Measurements from ENCODE around the gene DXO.

GRCh38 chr6:31972709-31973350 is 892 bp upstream of the DXO start:
- TF ChIP-seq, protein P1, sequence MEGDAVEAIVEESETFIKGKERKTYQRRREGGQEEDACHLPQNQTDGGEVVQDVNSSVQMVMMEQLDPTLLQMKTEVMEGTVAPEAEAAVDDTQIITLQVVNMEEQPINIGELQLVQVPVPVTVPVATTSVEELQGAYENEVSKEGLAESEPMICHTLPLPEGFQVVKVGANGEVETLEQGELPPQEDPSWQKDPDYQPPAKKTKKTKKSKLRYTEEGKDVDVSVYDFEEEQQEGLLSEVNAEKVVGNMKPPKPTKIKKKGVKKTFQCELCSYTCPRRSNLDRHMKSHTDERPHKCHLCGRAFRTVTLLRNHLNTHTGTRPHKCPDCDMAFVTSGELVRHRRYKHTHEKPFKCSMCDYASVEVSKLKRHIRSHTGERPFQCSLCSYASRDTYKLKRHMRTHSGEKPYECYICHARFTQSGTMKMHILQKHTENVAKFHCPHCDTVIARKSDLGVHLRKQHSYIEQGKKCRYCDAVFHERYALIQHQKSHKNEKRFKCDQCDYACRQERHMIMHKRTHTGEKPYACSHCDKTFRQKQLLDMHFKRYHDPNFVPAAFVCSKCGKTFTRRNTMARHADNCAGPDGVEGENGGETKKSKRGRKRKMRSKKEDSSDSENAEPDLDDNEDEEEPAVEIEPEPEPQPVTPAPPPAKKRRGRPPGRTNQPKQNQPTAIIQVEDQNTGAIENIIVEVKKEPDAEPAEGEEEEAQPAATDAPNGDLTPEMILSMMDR (IDR thresholded peaks at IDR 0.05; ENCODE audit: low read depth, low read length), result no peak
- no peak for TF ChIP-seq EZH2phosphoT487 (IDR thresholded peaks at IDR 0.05; ENCODE audit: low read depth)
